GM19438 (cell line): Measurements from ENCODE around the gene DISP2.

ENCODE experiments used
- ATAC-seq: cut with Tn5 transposase; IDR thresholded peaks from one replicate; pipeline ENCODE4 v1.9.1; 2021; ENCODE audit warnings: low read depth; ENCODE audit not compliant: unreplicated experiment

DISP2 gene

GRCh38 chr15:40415226-40415625 lies 57.2 kb downstream of the DISP2 start:
- no peak for ATAC-seq

- ATAC-seq = no peak
These were observed 58.0 kb downstream of the DISP2 start for GRCh38 chr15:40416056-40416455.

- no peak for ATAC-seq
These were observed 60.1 kb downstream of the DISP2 start for GRCh38 chr15:40418126-40418525.

- no peak for ATAC-seq
These were observed 62.2 kb downstream of the DISP2 start for GRCh38 chr15:40420071-40420713.

GRCh38 chr15:40420793-40421192 lies 62.8 kb downstream of the DISP2 start:
- ATAC-seq = no peak

- peak; percentile 90 for ATAC-seq
These were observed 63.5 kb downstream of the DISP2 start for GRCh38 chr15:40421246-40422157.

- no peak for ATAC-seq
These were observed 66.6 kb downstream of the DISP2 start for GRCh38 chr15:40424483-40425115.

GRCh38 chr15:40425681-40426080 lies 67.7 kb downstream of the DISP2 start:
- ATAC-seq = no peak

- no peak for ATAC-seq
These were observed 69.2 kb downstream of the DISP2 start for GRCh38 chr15:40427188-40427587.

- no peak for ATAC-seq
These were observed 70.2 kb downstream of the DISP2 start for GRCh38 chr15:40428185-40428584.
